Effector memory CD8-positive, alpha-beta T cell (primary cell): ENCODE results near the gene SMG9.

Experiments
- ATAC-seq: fragments of 150-1000 bp; cut with Tn5 transposase; replicated peaks from 2 replicates; pipeline ENCODE4 v1.10.0; 2021; ENCODE audit warnings: mild to moderate bottlenecking, moderate library complexity
- DNase-seq, 3 experiments: peaks; one replicate each; pipeline ENCODE4 v3.0.0; 2021
- H3K27ac Mint-ChIP-seq, 2 donors: one replicate each; pipeline ENCODE4 v1.8.0; 2022; ENCODE audit warnings: mild to moderate bottlenecking in 2 of 2, mixed read lengths in 2 of 2, moderate library complexity in 2 of 2
- H3K27me3 Mint-ChIP-seq, 2 donors: one replicate each; pipeline ENCODE4 v1.8.0; 2022; ENCODE audit warnings: mixed read lengths in 2 of 2
- H3K36me3 Mint-ChIP-seq: one replicate; pipeline ENCODE4 v1.8.0; 2022; ENCODE audit warnings: mild to moderate bottlenecking, moderate library complexity, mixed read lengths; ENCODE audit not compliant: insufficient read depth
- H3K4me1 Mint-ChIP-seq, 2 donors: one replicate each; pipeline ENCODE4 v1.8.0; 2022; ENCODE audit warnings: low read depth in 2 of 2, mixed read lengths in 2 of 2
- H3K4me3 Mint-ChIP-seq, 2 donors: one replicate each; pipeline ENCODE4 v1.8.0; 2022; ENCODE audit warnings: mild to moderate bottlenecking in 2 of 2, mixed read lengths in 2 of 2, moderate library complexity in 2 of 2
- H3K9me3 Mint-ChIP-seq, 2 donors: one replicate each; pipeline ENCODE4 v1.8.0; 2022; ENCODE audit warnings: mixed read lengths in 2 of 2

SMG9 gene

GRCh38 chr19:43721469-43722048, 33.2 kb downstream of the SMG9 start:
- no peaks in the 10 kb centered on the region for H3K4me1 Mint-ChIP-seq
- DNase-seq = no peak
- no peaks in the 10 kb centered on the region for H3K9me3 Mint-ChIP-seq
- peaks cover 7 to 22% of the 10 kb centered on the region in 2 donors for H3K27me3 Mint-ChIP-seq
- H3K4me3 Mint-ChIP-seq = no peak overlapping the region
- no peak overlapping the region for H3K27ac Mint-ChIP-seq
- no peaks in the 10 kb centered on the region for H3K36me3 Mint-ChIP-seq
- no peak for ATAC-seq

DNA sequence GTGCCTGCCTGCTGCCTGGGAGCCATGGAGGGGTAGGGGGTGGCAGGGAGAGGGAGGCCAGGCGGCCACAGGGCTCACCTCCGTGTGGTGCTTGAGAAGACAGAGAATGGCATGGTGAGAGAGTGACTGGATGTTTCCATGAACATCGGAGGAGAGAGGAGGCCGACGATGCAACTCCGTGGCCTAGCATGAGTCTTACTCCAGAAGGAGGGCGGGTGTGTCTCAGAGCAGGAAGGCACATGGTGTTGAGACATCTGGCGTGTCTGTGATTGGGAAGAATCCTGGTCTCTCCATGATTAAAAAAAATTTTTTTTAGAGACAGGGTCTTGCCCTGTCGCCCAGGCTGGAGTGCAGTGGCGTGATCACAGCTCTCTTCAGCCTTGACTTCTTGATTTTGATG, 33.8 kb downstream of the SMG9 start:
- H3K27ac Mint-ChIP-seq = no peak overlapping the region
- H3K4me1 Mint-ChIP-seq = no peaks in the 10 kb centered on the region
- no peaks in the 10 kb centered on the region for H3K36me3 Mint-ChIP-seq
- no peak for ATAC-seq
- H3K27me3 Mint-ChIP-seq = peaks cover 13 to 28% of the 10 kb centered on the region in 2 donors
- no peak overlapping the region for H3K4me3 Mint-ChIP-seq
- no peak for DNase-seq
- H3K9me3 Mint-ChIP-seq = no peaks in the 10 kb centered on the region

DNA sequence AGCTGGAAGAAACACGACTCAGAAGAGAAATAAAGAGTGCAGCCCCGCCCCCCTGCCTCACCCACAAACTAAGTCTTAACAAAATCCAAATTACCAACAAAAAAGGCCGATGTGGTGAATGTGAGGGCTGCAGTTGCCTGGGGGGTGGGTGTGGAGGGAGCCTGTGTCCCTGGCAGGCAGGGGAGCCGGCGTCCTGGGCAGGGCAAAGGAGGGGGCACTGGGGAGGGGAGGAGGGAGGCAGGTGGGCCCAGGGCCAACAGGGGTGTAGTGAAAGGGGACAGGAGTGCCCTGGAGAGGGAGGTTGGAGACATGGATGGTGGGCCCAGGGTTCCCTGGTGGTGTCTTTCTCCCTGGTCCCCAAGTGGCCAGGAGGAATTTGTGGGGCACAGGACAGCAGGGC, 34.8 kb downstream of the SMG9 start:
- no peaks in the 10 kb centered on the region for H3K4me1 Mint-ChIP-seq
- no peak overlapping the region for H3K4me3 Mint-ChIP-seq
- no peak overlapping the region for H3K27ac Mint-ChIP-seq
- H3K9me3 Mint-ChIP-seq = no peaks in the 10 kb centered on the region
- no peak for ATAC-seq
- no peak for DNase-seq
- H3K27me3 Mint-ChIP-seq = peaks cover 18 to 38% of the 10 kb centered on the region in 2 donors
- no peaks in the 10 kb centered on the region for H3K36me3 Mint-ChIP-seq

DNA sequence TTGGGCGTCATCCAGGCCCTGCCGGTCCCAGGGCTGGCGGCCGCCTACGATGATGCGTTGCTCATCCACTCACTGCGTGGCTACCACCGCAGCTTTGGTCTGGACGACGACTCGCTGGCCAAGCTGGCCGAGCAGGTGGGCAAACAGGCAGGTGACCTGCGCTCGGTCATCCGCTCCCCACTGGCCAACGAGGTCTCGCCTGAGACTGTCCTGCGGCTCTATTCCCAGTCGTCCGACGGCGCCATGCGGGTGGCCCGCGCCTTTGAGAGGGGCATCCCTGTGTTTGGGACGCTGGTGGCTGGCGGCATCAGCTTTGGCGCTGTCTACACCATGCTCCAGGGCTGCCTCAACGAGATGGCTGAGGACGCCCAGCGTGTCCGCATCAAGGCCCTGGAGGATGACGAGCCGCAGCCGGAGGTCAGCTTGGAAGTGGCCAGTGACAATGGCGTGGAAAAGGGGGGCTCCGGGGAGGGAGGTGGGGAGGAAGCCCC, 35.3 kb downstream of the SMG9 start:
- Mint-ChIP-seq H3K4me3 (no peak overlapping the region), H3K9me3 (no peaks in the 10 kb centered on the region), H3K36me3 (no peaks in the 10 kb centered on the region), H3K27ac (no peak overlapping the region), H3K27me3 (peaks cover 23 to 43% of the 10 kb centered on the region in 2 donors), H3K4me1 (no peaks in the 10 kb centered on the region)
- no peak for DNase-seq
- ATAC-seq = no peak

GRCh38 chr19:43718627-43719377, 36.0 kb downstream of the SMG9 start:
- ATAC-seq (no peak), DNase-seq (no peak)
- Mint-ChIP-seq H3K36me3 (no peaks in the 10 kb centered on the region), H3K4me1 (no peaks in the 10 kb centered on the region), H3K27ac (no peak overlapping the region), H3K4me3 (no peak overlapping the region), H3K9me3 (no peaks in the 10 kb centered on the region), H3K27me3 (peaks cover 24 to 47% of the 10 kb centered on the region in 2 donors)

DNA sequence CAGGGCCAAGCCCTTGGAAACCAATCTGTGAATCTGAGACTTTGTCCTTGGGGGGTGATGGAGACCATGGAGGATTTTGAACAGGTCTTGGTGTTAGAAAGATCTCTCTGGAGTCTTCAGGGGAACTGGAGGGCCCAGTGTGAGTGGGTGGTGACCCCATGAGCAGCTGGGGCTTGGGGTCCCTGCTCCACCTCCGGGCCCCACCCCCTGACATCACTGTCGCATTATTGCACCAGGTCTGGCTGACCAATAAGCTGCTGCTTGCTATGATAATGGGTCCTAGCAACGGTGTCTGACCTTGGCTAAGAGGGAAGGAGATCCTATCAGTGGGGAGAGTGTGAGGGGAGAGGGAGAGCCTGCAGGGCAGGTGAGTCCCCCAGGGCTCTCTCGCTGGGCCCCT, 39.0 kb downstream of the SMG9 start, which contains the start of gene IRGC:
Gene IRGC, plus strand, starts transcription at position 301 of the 400 bp plus-strand sequence. CDS start 2,483 bp downstream, outside the sequence.
- no peak within 1 kb of the TSS for H3K27ac Mint-ChIP-seq
- peaks cover 45 to 71% of the 10 kb centered on the region in 2 donors for H3K27me3 Mint-ChIP-seq
- no peak within 1 kb of the TSS for H3K4me3 Mint-ChIP-seq

GRCh38 chr19:43713208-43713607, 41.6 kb downstream of the SMG9 start:
- no peak for DNase-seq
- H3K27ac Mint-ChIP-seq = no peak overlapping the region
- H3K4me3 Mint-ChIP-seq = no peak overlapping the region
- no peaks in the 10 kb centered on the region for H3K9me3 Mint-ChIP-seq
- H3K36me3 Mint-ChIP-seq = no peaks in the 10 kb centered on the region
- ATAC-seq = no peak
- H3K27me3 Mint-ChIP-seq = peaks cover 39 to 69% of the 10 kb centered on the region in 2 donors
- H3K4me1 Mint-ChIP-seq = no peaks in the 10 kb centered on the region

More for the DNA sequence above, 39.0 kb downstream of the SMG9 start, which contains the start of gene IRGC:
- Mint-ChIP-seq H3K9me3 (no peaks in the 10 kb centered on the region), H3K36me3 (no peaks in the 10 kb centered on the region), H3K4me1 (no peaks in the 10 kb centered on the region)
- no peak for ATAC-seq
- DNase-seq = no peak

- Mint-ChIP-seq H3K4me3 (no peak overlapping the region), H3K27me3 (peaks cover 39 to 67% of the 10 kb centered on the region in 2 donors), H3K27ac (no peak overlapping the region), H3K9me3 (no peaks in the 10 kb centered on the region), H3K36me3 (no peaks in the 10 kb centered on the region), H3K4me1 (no peaks in the 10 kb centered on the region)
- ATAC-seq (no peak), DNase-seq (no peak)
Measured at GRCh38 chr19:43711751-43712355, 42.9 kb downstream of the SMG9 start.

DNA sequence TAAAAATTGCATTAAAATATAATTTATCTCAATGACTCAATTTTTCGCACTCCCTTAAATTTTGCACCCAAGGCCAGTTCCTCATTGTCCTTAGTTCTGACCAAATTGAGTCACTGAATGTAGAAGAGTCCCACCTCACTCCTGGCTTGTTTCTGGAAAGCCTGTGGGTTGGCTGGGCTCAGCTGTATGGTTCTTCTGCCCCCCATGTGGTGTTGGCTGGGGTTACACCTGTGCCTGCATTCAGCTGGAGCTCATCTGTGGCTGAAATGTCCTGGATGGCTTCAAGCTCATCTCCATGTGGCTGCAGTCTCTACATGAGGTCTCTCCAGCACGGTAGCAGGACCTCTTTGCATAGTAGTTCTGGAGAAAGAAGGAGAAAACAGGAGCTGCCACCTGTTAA, 46.0 kb downstream of the SMG9 start:
- no peak overlapping the region for H3K27ac Mint-ChIP-seq
- ATAC-seq (no peak), DNase-seq (no peak)
- no peaks in the 10 kb centered on the region for H3K4me1 Mint-ChIP-seq
- H3K4me3 Mint-ChIP-seq = no peak overlapping the region
- peaks cover 29 to 38% of the 10 kb centered on the region in 2 donors for H3K27me3 Mint-ChIP-seq
- H3K36me3 Mint-ChIP-seq = no peaks in the 10 kb centered on the region
- H3K9me3 Mint-ChIP-seq = no peaks in the 10 kb centered on the region

GRCh38 chr19:43707158-43707712, 47.5 kb downstream of the SMG9 start:
- ATAC-seq = no peak
- Mint-ChIP-seq H3K27me3 (peaks cover 19 to 23% of the 10 kb centered on the region in 2 donors), H3K9me3 (no peaks in the 10 kb centered on the region), H3K4me3 (no peak overlapping the region), H3K27ac (no peak overlapping the region), H3K4me1 (no peaks in the 10 kb centered on the region), H3K36me3 (no peaks in the 10 kb centered on the region)
- DNase-seq = no peak

DNA sequence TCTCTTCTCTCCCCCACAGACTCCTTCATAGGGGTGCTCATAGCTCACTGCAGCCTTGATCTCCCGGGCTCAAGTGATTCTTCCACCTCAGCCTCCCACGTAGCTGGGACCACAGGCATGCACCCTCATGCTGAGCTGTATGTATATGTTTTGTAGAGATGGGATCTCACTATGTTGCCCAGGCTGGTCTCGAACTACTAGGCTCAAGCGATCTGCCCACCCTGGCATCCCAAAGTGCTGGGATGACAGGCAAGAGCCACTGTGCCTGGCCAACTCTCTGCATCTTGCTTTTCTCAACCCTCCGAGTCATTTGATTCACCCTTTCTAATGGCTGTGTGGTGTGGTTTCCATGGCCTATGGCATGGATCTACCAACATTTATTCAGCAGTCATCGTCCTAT, 49.0 kb downstream of the SMG9 start:
- peaks cover 3% of the 10 kb centered on the region for H3K36me3 Mint-ChIP-seq
- no peaks in the 10 kb centered on the region for H3K9me3 Mint-ChIP-seq
- peaks cover 6% of the 10 kb centered on the region in 2 donors for H3K4me1 Mint-ChIP-seq
- H3K4me3 Mint-ChIP-seq = no peak overlapping the region
- no peak for ATAC-seq
- H3K27ac Mint-ChIP-seq = peak overlapping the region in 1 of 2 donors; percentile 44
- DNase-seq = no peak
- H3K27me3 Mint-ChIP-seq = peaks cover 8 to 9% of the 10 kb centered on the region in 2 donors

- no peak for ATAC-seq
Measured at GRCh38 chr19:43704002-43704705, 50.6 kb downstream of the SMG9 start.

GRCh38 chr19:43700395-43701000, 54.3 kb downstream of the SMG9 start:
- ATAC-seq = no peak
- H3K9me3 Mint-ChIP-seq = no peaks in the 10 kb centered on the region
- peak overlapping the region; percentile 63 to 74 for H3K4me3 Mint-ChIP-seq

More at GRCh38 chr19:43704002-43704705, 50.6 kb downstream of the SMG9 start:
- peaks cover 16 to 18% of the 10 kb centered on the region in 2 donors for H3K4me1 Mint-ChIP-seq
- peaks cover 8 to 9% of the 10 kb centered on the region in 2 donors for H3K27me3 Mint-ChIP-seq
- no peak overlapping the region for H3K27ac Mint-ChIP-seq
- H3K4me3 Mint-ChIP-seq = no peak overlapping the region
- no peaks in the 10 kb centered on the region for H3K9me3 Mint-ChIP-seq
- peaks cover 3% of the 10 kb centered on the region for H3K36me3 Mint-ChIP-seq
- DNase-seq = no peak

More at GRCh38 chr19:43700395-43701000, 54.3 kb downstream of the SMG9 start:
- no peak for DNase-seq
- Mint-ChIP-seq H3K36me3 (peaks cover 3% of the 10 kb centered on the region), H3K27me3 (peaks cover 1 to 20% of the 10 kb centered on the region in 2 donors), H3K4me1 (peaks cover 16 to 18% of the 10 kb centered on the region in 2 donors), H3K27ac (peak overlapping the region; percentile 87 to 97)
